ENCODE measurements around the gene CCDC39.

- TF ChIP-seq CTCF (IDR thresholded peaks at IDR 0.05; ENCODE audit: borderline replicate concordance, extremely low read depth, low read length, poor library complexity, severe bottlenecking) (no peak), EZH2 (IDR thresholded peaks at IDR 0.05; ENCODE audit: borderline replicate concordance, low read depth, low read length, severe bottlenecking) (no peak)
These were observed 26.3 kb upstream of the CCDC39 start for GRCh38 chr3:180705619-180706018.

All from DND-41 (cell line).